AG04450 (cell line): Measurements from ENCODE around the gene FBN1. TPM values are rescaled to one million over a fixed set of nuclear protein-coding genes. Genes with fewer than 3 reads are reported as not detected.

ENCODE experiments used
- CTCF ChIA-PET: fragments of 300-600, 350-600 bp; formaldehyde crosslinking; extraction: SDS; loops from one replicate; lab custom pipeline; 2022; ENCODE audit warnings: antibody characterized with exemption, inconsistent platforms; lab: Charles Lee
- POLR2A ChIA-PET: fragments of 350-600 bp; formaldehyde crosslinking; extraction: SDS; loops from one replicate; lab custom pipeline; 2021; ENCODE audit warnings: antibody characterized with exemption, inconsistent platforms; lab: Yijun Ruan, JAX
- DNase-seq: peaks from one replicate; pipeline ENCODE4 v3.0.0-alpha.2; 2011; ENCODE audit warnings: low read depth, low spot score
- H3K27ac ChIP-seq: one replicate; pipeline ENCODE4 v1.5.1; 2012; ENCODE audit warnings: low read depth, low read length, control low read depth
- H3K27me3 ChIP-seq: one replicate; pipeline ENCODE4 v1.6.0; 2012; ENCODE audit warnings: low read length; ENCODE audit not compliant: control insufficient read depth, insufficient read depth
- H3K4me3 ChIP-seq: 2 replicates; pipeline ENCODE4 v1.5.1; 2011; ENCODE audit warnings: mild to moderate bottlenecking, low read depth, low read length, control low read depth
- H3K9me3 ChIP-seq: 2 replicates; pipeline ENCODE4 v1.5.1; 2012; ENCODE audit warnings: low read length; ENCODE audit not compliant: control insufficient read depth, insufficient read depth
- CTCF ChIP-seq: IDR thresholded peaks from 2 replicates; pipeline ENCODE4 v1.5.1; 2011; ENCODE audit warnings: low read depth, low read length, control low read depth, inconsistent platforms
- polyA plus RNA-seq: library from polyadenylated mRNA; depleted of rRNA; stranded (reverse); fragments of >200 nt; gene quantifications from 2 replicates; pipeline ENCODE4 v1.2.3, GENCODE V29; 2011

The FBN1 gene
- polyA plus RNA-seq, 1 experiment, result 530 TPM

DNA sequence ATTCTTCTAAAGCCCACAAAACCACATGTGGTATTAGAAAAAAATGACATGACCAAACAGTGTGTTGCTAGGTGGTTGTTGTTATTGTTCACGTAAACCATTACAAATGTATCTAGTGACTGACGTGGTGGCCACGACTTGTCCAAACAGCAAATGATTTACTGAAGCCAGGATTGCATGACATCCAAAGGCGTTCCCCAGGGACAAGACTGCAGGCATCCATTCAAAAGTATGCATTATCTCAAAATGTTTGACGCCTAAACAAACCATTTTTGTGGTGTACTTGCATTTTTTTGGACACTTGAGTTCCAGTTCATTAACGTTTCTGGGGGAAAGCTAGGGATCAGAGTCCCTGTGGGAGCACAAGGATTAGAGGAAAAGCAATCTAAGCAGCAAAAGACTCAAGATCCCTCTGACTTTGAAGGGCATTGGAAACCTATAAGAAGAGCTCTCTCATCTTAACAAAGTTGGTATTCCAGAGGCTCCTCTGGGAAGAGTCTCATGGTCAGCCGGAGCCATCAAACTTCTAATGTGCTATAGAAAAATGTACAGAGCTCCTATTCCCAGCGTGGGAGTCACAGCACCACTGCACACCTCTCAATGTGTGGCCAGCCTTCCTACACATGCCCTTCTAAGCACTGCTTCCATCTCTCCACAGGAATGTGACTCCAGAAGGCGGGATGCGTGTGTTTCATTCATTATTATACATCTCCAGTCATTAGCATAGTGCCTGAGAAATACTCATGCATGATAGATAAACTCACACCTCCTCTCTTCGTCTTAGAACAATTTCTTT lies 62.9 kb downstream of the FBN1 start:
- POLR2A ChIA-PET, result no interaction called here
- peak; percentile 41 for DNase-seq

DNA sequence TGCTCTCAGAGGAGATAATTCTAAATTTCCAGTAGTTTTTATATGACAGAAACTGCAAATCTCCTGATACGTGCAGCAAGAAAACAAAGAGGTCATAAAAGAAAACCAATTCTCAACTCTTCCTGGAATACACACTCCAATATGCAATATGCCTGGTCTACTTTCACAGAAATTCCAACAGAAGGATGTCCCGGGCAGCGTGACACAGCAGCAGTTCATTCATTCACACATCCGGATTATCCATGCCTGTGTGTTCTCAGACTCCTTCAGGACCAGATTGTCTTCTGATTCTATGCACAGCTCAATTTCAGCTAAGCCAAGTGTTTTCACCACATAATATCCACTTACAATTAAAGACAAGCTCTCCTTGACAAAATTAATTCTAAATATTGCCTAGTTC lies 64.3 kb downstream of the FBN1 start:
- CTCF ChIA-PET, result no interaction called here
- POLR2A ChIA-PET, result no interaction called here
- no peak overlapping the region for H3K27ac ChIP-seq
- TF ChIP-seq CTCF, result no peak
- DNase-seq, result no peak
- H3K9me3 ChIP-seq, result no peaks in the 10 kb centered on the region
- H3K4me3 ChIP-seq, result no peak overlapping the region
- no peaks in the 10 kb centered on the region for H3K27me3 ChIP-seq

More for the DNA sequence above, 62.9 kb downstream of the FBN1 start:
- Histone ChIP-seq H3K27ac (peak overlapping the region; percentile 43), H3K9me3 (no peaks in the 10 kb centered on the region), H3K4me3 (no peak overlapping the region), H3K27me3 (no peaks in the 10 kb centered on the region)
- no peak for TF ChIP-seq CTCF
- CTCF ChIA-PET, result no interaction called here

DNA sequence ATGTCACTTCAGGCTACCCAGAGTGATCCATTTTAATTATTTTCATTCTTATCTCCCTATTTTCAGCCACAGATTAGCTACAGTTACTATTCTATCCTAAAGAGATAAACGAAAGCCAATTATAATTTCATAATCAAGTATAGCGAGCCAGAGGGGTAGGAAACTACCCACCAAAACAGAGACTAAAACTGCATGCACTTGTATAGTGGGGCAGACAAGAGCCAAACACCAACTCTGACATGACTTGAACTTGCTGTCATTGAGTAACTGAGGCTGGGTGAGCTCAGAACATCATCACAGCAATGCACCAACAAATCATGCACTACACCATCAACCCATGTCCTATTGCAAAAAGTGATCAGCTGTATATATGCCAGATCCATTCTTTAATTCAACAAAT lies 64.8 kb downstream of the FBN1 start:
- ChIA-PET POLR2A (no interaction called here), CTCF (no interaction called here)
- H3K4me3 ChIP-seq, result no peak overlapping the region
- DNase-seq, result no peak
- no peaks in the 10 kb centered on the region for H3K27me3 ChIP-seq
- H3K27ac ChIP-seq, result no peak overlapping the region
- TF ChIP-seq CTCF, result no peak
- no peaks in the 10 kb centered on the region for H3K9me3 ChIP-seq

- no peak overlapping the region for H3K27ac ChIP-seq
- H3K27me3 ChIP-seq, result no peaks in the 10 kb centered on the region
- no peaks in the 10 kb centered on the region for H3K9me3 ChIP-seq
- DNase-seq, result no peak
- H3K4me3 ChIP-seq, result no peak overlapping the region
- TF ChIP-seq CTCF, result no peak
- ChIA-PET POLR2A (no interaction called here), CTCF (no interaction called here)
Measured at GRCh38 chr15:48579945-48580671, 65.4 kb downstream of the FBN1 start.

DNA sequence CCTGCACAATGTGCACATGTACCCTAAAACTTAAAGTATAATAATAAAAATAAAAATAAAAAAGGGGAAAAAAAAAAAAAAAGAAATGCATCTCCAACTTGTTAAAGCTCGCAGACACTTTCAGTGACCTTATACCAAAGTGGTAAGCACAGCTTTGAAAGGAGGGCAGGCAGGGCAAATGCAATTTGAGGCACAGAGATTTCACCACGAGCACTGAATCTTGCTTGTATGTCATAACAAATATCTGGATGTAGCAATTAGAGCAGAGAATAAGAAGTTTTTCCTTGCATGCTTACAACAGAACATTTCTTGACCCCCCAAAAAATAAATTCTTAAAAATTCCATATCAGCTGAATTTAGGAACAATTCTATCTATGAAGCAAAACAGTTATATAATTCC lies 66.5 kb downstream of the FBN1 start:
- ChIA-PET POLR2A (interaction anchor here (0.6 kb wide), 1 partner anchor 209 kb away, joined by 3 read pairs; no protein-coding TSS in a partner anchor), CTCF (no interaction called here)
- no peak overlapping the region for H3K4me3 ChIP-seq
- no peaks in the 10 kb centered on the region for H3K9me3 ChIP-seq
- TF ChIP-seq CTCF, result no peak
- DNase-seq, result no peak
- no peak overlapping the region for H3K27ac ChIP-seq
- H3K27me3 ChIP-seq, result no peaks in the 10 kb centered on the region
